Keratinocyte (primary cell): ENCODE data around the gene LRRC8C. TPM values are rescaled to one million over a fixed set of nuclear protein-coding genes. Genes with fewer than 3 reads are reported as not detected.

Source experiments
- DNase-seq: peaks from one replicate; pipeline ENCODE4 v3.0.0-alpha.2; 2011; ENCODE audit warnings: low read depth, missing footprints, low spot score
- FAIRE-seq: peaks from 2 replicates; lab custom pipeline; 2011; peaks lifted over from hg19 to GRCh38; lab: Jason Lieb, UNC
- H2AFZ ChIP-seq: 2 replicates; pipeline ENCODE4 v1.6.0; 2012; ENCODE audit warnings: low read length, control low read depth, inconsistent platforms; ENCODE audit not compliant: control insufficient read depth
- H3K27ac ChIP-seq: 2 replicates; pipeline ENCODE4 v1.5.1; 2011; ENCODE audit warnings: low read length; ENCODE audit not compliant: control insufficient read depth, insufficient read depth
- H3K27me3 ChIP-seq: 3 replicates; pipeline ENCODE4 v1.6.0; 2011; ENCODE audit warnings: low read length; ENCODE audit not compliant: control insufficient read depth, insufficient read depth; ENCODE audit errors: extremely low read depth
- H3K36me3 ChIP-seq, 2 experiments: 2 replicates in 1 of 2; 3 replicates in 1 of 2; pipeline ENCODE4 v1.5.1; 2011; ENCODE audit warnings: low read length in 2 of 2, mild to moderate bottlenecking in 1 of 2; ENCODE audit not compliant: control insufficient read depth in 2 of 2, insufficient read depth in 2 of 2; ENCODE audit errors: extremely low read depth in 1 of 2
- H3K4me1 ChIP-seq: 3 replicates; pipeline ENCODE4 v1.5.1; 2011; ENCODE audit warnings: low read length; ENCODE audit not compliant: control insufficient read depth, insufficient read depth; ENCODE audit errors: extremely low read depth
- H3K4me2 ChIP-seq: 3 replicates; pipeline ENCODE4 v1.6.0; 2011; ENCODE audit warnings: low read depth, low read length; ENCODE audit not compliant: control insufficient read depth, insufficient read depth; ENCODE audit errors: extremely low read depth
- H3K4me3 ChIP-seq, 3 experiments: fragments of 200-600 bp in 1 of 3; sonication (generic) in 1 of 3; 2 replicates in 2 of 3; 3 replicates in 1 of 3; pipeline ENCODE4 v1.5.1; 2011 to 2016; ENCODE audit warnings: low read length in 3 of 3, mild to moderate bottlenecking in 3 of 3, control low read depth in 2 of 3, inconsistent platforms in 1 of 3, low read depth in 1 of 3, mixed read lengths in 1 of 3, mixed run types in 1 of 3, moderate library complexity in 1 of 3; ENCODE audit not compliant: control insufficient read depth in 2 of 3, insufficient read depth in 2 of 3; ENCODE audit errors: extremely low read depth in 1 of 3
- H3K79me2 ChIP-seq: 2 replicates; pipeline ENCODE4 v1.6.0; 2012; ENCODE audit warnings: low read length; ENCODE audit not compliant: control insufficient read depth, insufficient read depth
- H3K9ac ChIP-seq: 3 replicates; pipeline ENCODE4 v1.6.0; 2011; ENCODE audit warnings: low read length; ENCODE audit not compliant: control insufficient read depth, insufficient read depth; ENCODE audit errors: extremely low read depth
- H3K9me1 ChIP-seq: 3 replicates; pipeline ENCODE4 v1.6.0; 2011; ENCODE audit warnings: low read length; ENCODE audit not compliant: control insufficient read depth, insufficient read depth; ENCODE audit errors: extremely low read depth
- H3K9me3 ChIP-seq: 2 replicates; pipeline ENCODE4 v1.5.1; 2012; ENCODE audit warnings: low read depth, low read length; ENCODE audit not compliant: control insufficient read depth
- H4K20me1 ChIP-seq: 3 replicates; pipeline ENCODE4 v1.6.0; 2011; ENCODE audit warnings: low read length; ENCODE audit not compliant: control insufficient read depth, insufficient read depth; ENCODE audit errors: extremely low read depth
- CTCF ChIP-seq, 3 experiments: IDR thresholded peaks in 1 of 3; conservative IDR thresholded peaks in 1 of 3; optimal IDR thresholded peaks in 1 of 3; 2 replicates in 2 of 3; 3 replicates in 1 of 3; pipeline versions ENCODE3 to v1.5.1; 2011; ENCODE audit warnings: low read length in 3 of 3, mild to moderate bottlenecking in 3 of 3, moderate library complexity in 2 of 3, control low read depth in 1 of 3, inconsistent platforms in 1 of 3; ENCODE audit not compliant: insufficient read depth in 2 of 3; ENCODE audit errors: extremely low read depth in 1 of 3
- EZH2 ChIP-seq: IDR thresholded peaks from one replicate; pipeline ENCODE4 v1.6.1; 2012; ENCODE audit warnings: inconsistent platforms, mild to moderate bottlenecking, low read length, moderate library complexity
- dilution Hi-C: fragments of 300-500 bp; cut with MboI; formaldehyde crosslinking; loops from one replicate; pipeline ENCODE4 v1.7.0; 2020; ENCODE audit warnings: low sequenced_read_pairs; ENCODE audit not compliant: extremely low pct_ligation_motif_present
- polyA plus RNA-seq, 5 experiments: library from polyadenylated mRNA; depleted of rRNA in 3 of 5; stranded (reverse) in 3 of 5; stranded (forward) in 1 of 5; unstranded in 1 of 5; fragments of >200 nt; gene quantifications; 1 replicate in 1 of 5; 2 replicates in 3 of 5; 3 replicates in 1 of 5; pipeline versions ENCODE4 v1.2.1 to v1.2.3, GENCODE V29; 2011 to 2012; ENCODE audit warnings: missing spikeins in 2 of 5, low read depth in 1 of 5, low replicate concordance in 1 of 5
- small RNA-seq, 3 experiments: library from RNA; depleted of rRNA; stranded (forward); fragments of <200 nt; gene quantifications; one replicate each; pipeline ENCODE3, GENCODE V24; 2012; ENCODE audit warnings: low read depth in 3 of 3, low replicate concordance in 1 of 3; ENCODE audit not compliant: insufficient read length in 3 of 3

LRRC8C gene
- polyA plus RNA-seq, 1 donor (not counting 4 experiments of a cell fraction or from before 2014, with no cell fraction given), result 18.4 TPM

GRCh38 chr1:89767618-89768017 is 134.7 kb downstream of the LRRC8C start:
- DNase-seq (peak; percentile 23), FAIRE-seq (peak; percentile 86)
- Histone ChIP-seq H3K4me3 (no peak overlapping the region), H3K27me3 (no peaks in the 10 kb centered on the region), H3K9me3 (no peaks in the 10 kb centered on the region), H2AFZ (no peak overlapping the region), H3K4me1 (peaks cover 10% of the 10 kb centered on the region), H3K79me2 (no peaks in the 10 kb centered on the region), H3K9ac (no peak overlapping the region), H4K20me1 (no peaks in the 10 kb centered on the region), H3K36me3 (no peaks in the 10 kb centered on the region), H3K9me1 (no peaks in the 10 kb centered on the region), H3K27ac (no peak overlapping the region), H3K4me2 (peak overlapping the region; percentile 35)
- TF ChIP-seq CTCF (optimal IDR thresholded peaks at IDR 0.05 in 1 of 3, IDR thresholded peaks at IDR 0.05 in 1 of 3, conservative IDR thresholded peaks at IDR 0.05 in 1 of 3; ENCODE audit: extremely low read depth in 1 of 3, insufficient read depth in 2 of 3, low read length in 3 of 3) (no peak), EZH2 (no peak)
- dilution Hi-C loops, result no loop called here

Small RNAs within 50 kb of the gene (small RNA-seq; reads per million reads assigned to genes)
- gene AC093423.1, result 0 reads per million in 3 experiments

Other genes with a start within 250 kb of the LRRC8C start
- gene LRRC8B, start 108.3 kb upstream of the LRRC8C start, polyA plus RNA-seq, result 1.3 to 2.0 TPM (median 1.5 TPM) in 3 replicates
- gene LRRC8D, start 187.9 kb downstream of the LRRC8C start, polyA plus RNA-seq, result 50.6 to 65.2 TPM (median 54.7 TPM) in 3 replicates